ENCODE data around the gene SEMG1.

SEMG1 gene

GRCh38 chr20:45223136-45223535 is 16.3 kb downstream of the SEMG1 start:
- no peak for DNase-seq

GRCh38 chr20:45226287-45226686 is 19.5 kb downstream of the SEMG1 start:
- DNase-seq: no peak

GRCh38 chr20:45229264-45230056 is 22.6 kb downstream of the SEMG1 start:
- DNase-seq: peak; percentile 57

GRCh38 chr20:45230631-45231030 is 23.8 kb downstream of the SEMG1 start:
- no peak for DNase-seq

GRCh38 chr20:45235995-45236394 is 29.2 kb downstream of the SEMG1 start:
- no peak for DNase-seq

GRCh38 chr20:45238139-45238538 is 31.3 kb downstream of the SEMG1 start:
- DNase-seq: no peak

GRCh38 chr20:45246109-45246508 is 39.3 kb downstream of the SEMG1 start:
- DNase-seq: no peak

- DNase-seq: peak; percentile 13
Measured at GRCh38 chr20:45247865-45248264, 41.0 kb downstream of the SEMG1 start.

- peak; percentile 6 for DNase-seq
Measured at GRCh38 chr20:45248609-45249008, 41.8 kb downstream of the SEMG1 start.

- DNase-seq: no peak
Measured at GRCh38 chr20:45251884-45252560, 45.2 kb downstream of the SEMG1 start.

GRCh38 chr20:45253261-45253660 is 46.4 kb downstream of the SEMG1 start:
- no peak for DNase-seq

GRCh38 chr20:45254383-45255262 is 47.8 kb downstream of the SEMG1 start, which contains the start of gene SLPI:
Gene SLPI, minus strand, starts transcription at chr20:45254564. Its CDS starts 21 bp downstream, at chr20:45254543.
- DNase-seq: peak; percentile 23

- no peak for DNase-seq
Measured at GRCh38 chr20:45257161-45257560, 50.3 kb downstream of the SEMG1 start.

GRCh38 chr20:45257711-45258110 is 50.9 kb downstream of the SEMG1 start:
- no peak for DNase-seq

- DNase-seq: no peak
Measured at GRCh38 chr20:45258259-45258658, 51.4 kb downstream of the SEMG1 start.

GRCh38 chr20:45258664-45259063 is 51.8 kb downstream of the SEMG1 start:
- no peak for DNase-seq

All from NCI-H510A treated with DMSO at 0.1 percent for 48 hours (cell line).